H1 (cell line): ENCODE measurements around the gene EMID1. TPM values are rescaled to one million over a fixed set of nuclear protein-coding genes. Genes with fewer than 3 reads are reported as not detected.

Source experiments
- ATF3 ChIP-seq: IDR thresholded peaks from 2 replicates; pipeline ENCODE4 v1.6.1; 2011; ENCODE audit warnings: low read depth, mild to moderate bottlenecking, low read length; ENCODE audit not compliant: insufficient read depth
- BCL11A ChIP-seq, 2 experiments: IDR thresholded peaks; one replicate each; pipeline ENCODE4 v1.6.1; 2011; ENCODE audit warnings: low read depth in 2 of 2, low read length in 2 of 2, mild to moderate bottlenecking in 2 of 2
- BRCA1 ChIP-seq: IDR thresholded peaks from 2 replicates; pipeline ENCODE4 v1.6.1; 2012; ENCODE audit warnings: low read depth, low read length, improper control_type of control experiment
- CTBP2 ChIP-seq: IDR thresholded peaks from 2 replicates; pipeline ENCODE4 v1.7.0; 2011; ENCODE audit warnings: borderline replicate concordance, mild to moderate bottlenecking, moderate library complexity, mixed read lengths, low read length; ENCODE audit not compliant: insufficient read depth, insufficient read length
- EP300 ChIP-seq, 2 experiments: IDR thresholded peaks; 1 replicate in 1 of 2; 2 replicates in 1 of 2; pipeline ENCODE4 v1.6.1; 2011 to 2012; ENCODE audit warnings: low read depth in 2 of 2, low read length in 2 of 2, mild to moderate bottlenecking in 2 of 2, borderline replicate concordance in 1 of 2, inconsistent platforms in 1 of 2, moderate library complexity in 1 of 2
- HDAC6 ChIP-seq: IDR thresholded peaks from one replicate; pipeline ENCODE4 v1.7.1; 2012; ENCODE audit warnings: low read depth, mild to moderate bottlenecking, inconsistent platforms, low read length, moderate library complexity
- JUND ChIP-seq: IDR thresholded peaks from 2 replicates; pipeline ENCODE4 v1.6.1; 2011; ENCODE audit warnings: mild to moderate bottlenecking, improper control_type of control experiment, low read length
- KDM1A ChIP-seq: fragments of 200-600, 300-600 bp; sonication (generic); IDR thresholded peaks from 2 replicates; pipeline ENCODE4 v1.7.1; 2016; ENCODE audit warnings: mild to moderate bottlenecking, low read length, borderline replicate concordance
- MAFK ChIP-seq: IDR thresholded peaks from 2 replicates; pipeline ENCODE4 v1.6.1; 2012; ENCODE audit warnings: low read depth, mild to moderate bottlenecking, improper control_type of control experiment, low read length
- RAD21 ChIP-seq, 2 experiments: IDR thresholded peaks in 1 of 2; conservative IDR thresholded peaks in 1 of 2; 2 replicates each; pipeline ENCODE4 v1.6.1; 2011; ENCODE audit warnings: low read depth in 2 of 2, low read length in 2 of 2, improper control_type of control experiment in 1 of 2, inconsistent platforms in 1 of 2, mild to moderate bottlenecking in 1 of 2, moderate library complexity in 1 of 2
- RFX5 ChIP-seq: IDR thresholded peaks from 2 replicates; pipeline ENCODE4 v1.6.1; 2011; ENCODE audit warnings: low read depth, low read length, improper control_type of control experiment, borderline replicate concordance
- RNF2 ChIP-seq: fragments of 200-900, 300-1000 bp; sonication (generic); IDR thresholded peaks from 2 replicates; pipeline ENCODE4 v1.7.1; 2016; ENCODE audit warnings: borderline replicate concordance, low read depth, mild to moderate bottlenecking, antibody characterized with exemption, low read length; ENCODE audit not compliant: poor library complexity, severe bottlenecking; ENCODE audit errors: missing control alignments
- SAP30 ChIP-seq: fragments of 300-600 bp; sonication (generic); IDR thresholded peaks from 2 replicates; pipeline ENCODE4 v1.7.1; 2012; ENCODE audit warnings: low read length, moderate library complexity, mild to moderate bottlenecking, inconsistent platforms; ENCODE audit not compliant: insufficient read depth, insufficient replicate concordance
- SRF ChIP-seq: IDR thresholded peaks from 2 replicates; pipeline ENCODE4 v1.6.1; 2011; ENCODE audit warnings: mild to moderate bottlenecking, low read depth, low read length, moderate library complexity
- SUZ12 ChIP-seq: fragments of 200-600 bp; sonication (generic); IDR thresholded peaks from 2 replicates; pipeline ENCODE4 v1.6.1; 2012; ENCODE audit warnings: mild to moderate bottlenecking, inconsistent platforms, low read length, moderate library complexity, mixed read lengths
- TAF1 ChIP-seq: IDR thresholded peaks from 2 replicates; pipeline ENCODE4 v1.6.1; 2011; ENCODE audit warnings: mild to moderate bottlenecking, low read depth, low read length
- TAF7 ChIP-seq: optimal IDR thresholded peaks from 2 replicates; pipeline ENCODE3; 2011; ENCODE audit warnings: low read depth, mild to moderate bottlenecking, inconsistent platforms, low read length, moderate library complexity, borderline replicate concordance
- TBP ChIP-seq: IDR thresholded peaks from 2 replicates; pipeline ENCODE4 v1.6.1; 2011; ENCODE audit warnings: low read depth, low read length, improper control_type of control experiment
- ZNF274 ChIP-seq: IDR thresholded peaks from 2 replicates; pipeline ENCODE4 v1.7.0; 2012; ENCODE audit warnings: low read length, borderline replicate concordance; ENCODE audit errors: extremely low read depth
- polyA plus RNA-seq, 7 experiments: library from polyadenylated mRNA; depleted of rRNA in 3 of 7; stranded (reverse) in 5 of 7; unstranded in 2 of 7; fragments of >200 nt in 5 of 7; fragments of 200-250 nt in 2 of 7; gene quantifications; 1 replicate in 5 of 7; 2 replicates in 1 of 7; 4 replicates in 1 of 7; pipeline versions ENCODE4 v1.2.1 to v1.2.3, GENCODE V29; 2011 to 2013; ENCODE audit warnings: missing spikeins in 2 of 7, mixed read lengths in 2 of 7
- total RNA-seq: library from RNA; stranded (reverse); fragmentation: NEBNext Ultra II Directional; extraction: Animal tissue kit (Norgen Biotek cat#: 25700); gene quantifications from 2 replicates; pipeline ENCODE4 v1.2.1, GENCODE V29; 2021
- TF ChIP-seq, protein P1 (sequence below): IDR thresholded peaks from 2 replicates; pipeline ENCODE4 v1.6.1; 2012; ENCODE audit warnings: inconsistent platforms

EMID1 gene
- total and polyA plus RNA-seq, 2 of the 8 experiments (the other 6 are each of a cell fraction or from before 2014, with no cell fraction given) = 3.9 to 7.4 TPM

GRCh38 chr22:29306175-29306834 lies 100.6 kb downstream of the EMID1 start, which contains the start of gene GAS2L1 (continued):
- TF ChIP-seq BCL11A (IDR thresholded peaks at IDR 0.05; ENCODE audit: low read depth in 2 of 2, low read length in 2 of 2) (no peak), JUND (no peak), RAD21 (IDR thresholded peaks at IDR 0.05 in 1 of 2, conservative IDR thresholded peaks at IDR 0.05 in 1 of 2; ENCODE audit: low read depth in 2 of 2, low read length in 2 of 2) (no peak), CTBP2 (no peak), RFX5 (no peak), SRF (no peak), ZNF274 (no peak), SUZ12 (0 out of 2 replicates have a peak, but pooled peaks have one; percentile 18), BRCA1 (no peak), EP300 (IDR thresholded peaks at IDR 0.05; ENCODE audit: borderline replicate concordance in 1 of 2, low read depth in 2 of 2, low read length in 2 of 2) (no peak), TAF7 (no peak), MAFK (no peak), TBP (no peak), KDM1A (no peak; the same call in 1 of the 2 replicates), HDAC6 (no peak), RNF2 (no peak), TAF1 (no peak), ATF3 (no peak), SAP30 (no peak)
- TF ChIP-seq, protein P1, sequence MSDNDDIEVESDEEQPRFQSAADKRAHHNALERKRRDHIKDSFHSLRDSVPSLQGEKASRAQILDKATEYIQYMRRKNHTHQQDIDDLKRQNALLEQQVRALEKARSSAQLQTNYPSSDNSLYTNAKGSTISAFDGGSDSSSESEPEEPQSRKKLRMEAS = no peak
- TF ChIP-seq, all 59 proteins: peak for 9
